Erythroblast (primary cell): ENCODE results near the gene ARID1B.

Experiments used
- GATA1 ChIP-seq: IDR thresholded peaks from 2 replicates; pipeline ENCODE4 v1.6.1; 2011; ENCODE audit warnings: low read depth, mild to moderate bottlenecking, control low read depth, low read length, moderate library complexity
- POLR2A ChIP-seq: IDR thresholded peaks from 2 replicates; pipeline ENCODE4 v1.6.1; 2011; ENCODE audit warnings: mild to moderate bottlenecking, low read length

GRCh38 chr6:157161912-157162311 lies 384.7 kb downstream of the ARID1B start:
- TF ChIP-seq POLR2A, result no peak
- TF ChIP-seq GATA1, result no peak
